ENCODE measurements around the gene HSPA4. TPM values are rescaled to one million over a fixed set of nuclear protein-coding genes. Genes with fewer than 3 reads are reported as not detected.
A peak's percentile ranks its signal among the peaks of the same experiment; 100 is the strongest.
"Not testable (repeated sequence)": the region's sequence is repeated elsewhere in the genome, so short reads cannot be mapped to it uniquely, and the experiment has no call there.

The HSPA4 gene
- 213 and 221 TPM in 2 replicates for total RNA-seq (2014; rRNA removed; shearing (Covaris generic))
- 67.9 and 91.9 TPM in 2 replicates for polyA plus RNA-seq (2014; cell fraction: nucleus; rRNA removed)

- peak; percentile 98 for DNase-seq (ENCODE audit: extremely low read depth, low read depth)
Measured at GRCh38 chr5:133051542-133052316, at the start of gene HSPA4. TSS of gene HSPA4 (plus strand) at chr5:133052013. CDS start at chr5:133052251, 238 bp downstream.

GRCh38 chr5:133006653-133007052 is 45.2 kb upstream of the HSPA4 start:
- DNase-seq (ENCODE audit: extremely low read depth, low read depth) = no peak

- DNase-seq (ENCODE audit: extremely low read depth, low read depth) = not testable (repeated sequence)
Measured at GRCh38 chr5:133008455-133008854, 43.4 kb upstream of the HSPA4 start.

- DNase-seq (ENCODE audit: extremely low read depth, low read depth) = no peak
Measured at GRCh38 chr5:133015466-133015865, 36.3 kb upstream of the HSPA4 start.

- no peak for DNase-seq (ENCODE audit: extremely low read depth, low read depth)
Measured at GRCh38 chr5:133017964-133018363, 33.8 kb upstream of the HSPA4 start.

GRCh38 chr5:133019471-133019870 is 32.3 kb upstream of the HSPA4 start:
- not testable (repeated sequence) for DNase-seq (ENCODE audit: extremely low read depth, low read depth)

- DNase-seq (ENCODE audit: extremely low read depth, low read depth) = peak; percentile 88
Measured at GRCh38 chr5:133025804-133026663, 25.8 kb upstream of the HSPA4 start, which contains the start of gene ZCCHC10. TSS of gene ZCCHC10 (minus strand) at chr5:133026549. CDS start at chr5:133026537, 12 bp downstream.

- DNase-seq (ENCODE audit: extremely low read depth, low read depth) = no peak
Measured at GRCh38 chr5:133026664-133027153, 25.1 kb upstream of the HSPA4 start.

GRCh38 chr5:133029416-133029815 is 22.4 kb upstream of the HSPA4 start:
- DNase-seq (ENCODE audit: extremely low read depth, low read depth) = no peak

GRCh38 chr5:133030343-133031005 is 21.3 kb upstream of the HSPA4 start:
- no peak for DNase-seq (ENCODE audit: extremely low read depth, low read depth)

- no peak for DNase-seq (ENCODE audit: extremely low read depth, low read depth)
Measured at GRCh38 chr5:133032852-133033742, 18.7 kb upstream of the HSPA4 start.

GRCh38 chr5:133034064-133034463 is 17.7 kb upstream of the HSPA4 start:
- DNase-seq (ENCODE audit: extremely low read depth, low read depth) = no peak

GRCh38 chr5:133035224-133035623 is 16.6 kb upstream of the HSPA4 start:
- DNase-seq (ENCODE audit: extremely low read depth, low read depth) = no peak

- not testable (repeated sequence) for DNase-seq (ENCODE audit: extremely low read depth, low read depth)
Measured at GRCh38 chr5:133036677-133037076, 15.1 kb upstream of the HSPA4 start.

GRCh38 chr5:133041157-133041784 is 10.5 kb upstream of the HSPA4 start:
- no peak for DNase-seq (ENCODE audit: extremely low read depth, low read depth)

- DNase-seq (ENCODE audit: extremely low read depth, low read depth) = no peak
Measured at GRCh38 chr5:133041910-133042309, 9.9 kb upstream of the HSPA4 start.

- DNase-seq (ENCODE audit: extremely low read depth, low read depth) = not testable (repeated sequence)
Measured at GRCh38 chr5:133046560-133046959, 5.3 kb upstream of the HSPA4 start.

GRCh38 chr5:133047404-133047803 is 4.4 kb upstream of the HSPA4 start:
- DNase-seq (ENCODE audit: extremely low read depth, low read depth) = no peak
